Uterus (tissue), 4 donors: ENCODE results near the gene MAP3K19. TPM values are rescaled to one million over a fixed set of nuclear protein-coding genes. Genes with fewer than 3 reads are reported as not detected.

ENCODE experiments used
- DNase-seq, 2 donors: peaks; one replicate each; pipeline ENCODE4 v3.0.0-alpha.2; 2019 to 2020
- H3K27ac ChIP-seq, 2 donors: fragments of 200-600 bp; sonication (generic); 1 replicate in 1 of 2; 2 replicates in 1 of 2; pipeline ENCODE4 v1.5.1; 2016 to 2018
- H3K27me3 ChIP-seq, 2 donors: fragments of 200-600 bp; sonication (generic); one replicate each; pipeline ENCODE4 v1.5.1; 2018 to 2019; ENCODE audit warnings: control low read depth in 1 of 2
- H3K36me3 ChIP-seq, 2 donors: fragments of 200-600 bp; sonication (generic); one replicate each; pipeline ENCODE4 v1.5.1; 2019; ENCODE audit warnings: control low read depth in 1 of 2
- H3K4me1 ChIP-seq, 2 donors: fragments of 200-600 bp; sonication (generic); one replicate each; pipeline ENCODE4 v1.5.1; 2018 to 2019; ENCODE audit warnings: control low read depth in 1 of 2
- H3K4me3 ChIP-seq, 2 donors: fragments of 200-600 bp; sonication (generic); 1 replicate in 1 of 2; 2 replicates in 1 of 2; pipeline ENCODE4 v1.5.1; 2018 to 2019; ENCODE audit warnings: mild to moderate bottlenecking in 1 of 2
- H3K9me3 ChIP-seq, 2 donors: fragments of 200-600 bp; sonication (generic); one replicate each; pipeline ENCODE4 v1.5.1; 2019; ENCODE audit warnings: control low read depth in 1 of 2
- POLR2A ChIP-seq, 2 donors: fragments of 450-650 bp; IDR thresholded peaks; one replicate each; pipeline ENCODE4 v1.6.1; 2016; ENCODE audit warnings: antibody characterized with exemption in 2 of 2, mild to moderate bottlenecking in 1 of 2, moderate library complexity in 1 of 2
- intact Hi-C: fragments of 100-400 bp; cut with DNase I; formaldehyde crosslinking; loops from one replicate; pipeline ENCODE4 v1.15.1; 2023; ENCODE audit warnings: low total_unique reads
- total RNA-seq, 4 donors: library from RNA; depleted of rRNA in 3 of 4; stranded (reverse); fragments of >200 nt in 3 of 4; gene quantifications; one replicate each; pipeline versions ENCODE4 v1.1.0 to v1.2.4, GENCODE V29; 2014 to 2023
- TF ChIP-seq, protein P1 (sequence below), 4 experiments: fragments of 200-600 bp in 2 of 4; fragments of 450-650 bp in 2 of 4; sonication (generic) in 2 of 4; IDR thresholded peaks; one replicate each; pipeline ENCODE4 v1.5.1; 2016 to 2019; ENCODE audit warnings: antibody characterized with exemption in 4 of 4, mild to moderate bottlenecking in 2 of 4, moderate library complexity in 1 of 4
- donor health status: DM: yes; HTN: yes; CAD: no.

MAP3K19 gene, protein sequence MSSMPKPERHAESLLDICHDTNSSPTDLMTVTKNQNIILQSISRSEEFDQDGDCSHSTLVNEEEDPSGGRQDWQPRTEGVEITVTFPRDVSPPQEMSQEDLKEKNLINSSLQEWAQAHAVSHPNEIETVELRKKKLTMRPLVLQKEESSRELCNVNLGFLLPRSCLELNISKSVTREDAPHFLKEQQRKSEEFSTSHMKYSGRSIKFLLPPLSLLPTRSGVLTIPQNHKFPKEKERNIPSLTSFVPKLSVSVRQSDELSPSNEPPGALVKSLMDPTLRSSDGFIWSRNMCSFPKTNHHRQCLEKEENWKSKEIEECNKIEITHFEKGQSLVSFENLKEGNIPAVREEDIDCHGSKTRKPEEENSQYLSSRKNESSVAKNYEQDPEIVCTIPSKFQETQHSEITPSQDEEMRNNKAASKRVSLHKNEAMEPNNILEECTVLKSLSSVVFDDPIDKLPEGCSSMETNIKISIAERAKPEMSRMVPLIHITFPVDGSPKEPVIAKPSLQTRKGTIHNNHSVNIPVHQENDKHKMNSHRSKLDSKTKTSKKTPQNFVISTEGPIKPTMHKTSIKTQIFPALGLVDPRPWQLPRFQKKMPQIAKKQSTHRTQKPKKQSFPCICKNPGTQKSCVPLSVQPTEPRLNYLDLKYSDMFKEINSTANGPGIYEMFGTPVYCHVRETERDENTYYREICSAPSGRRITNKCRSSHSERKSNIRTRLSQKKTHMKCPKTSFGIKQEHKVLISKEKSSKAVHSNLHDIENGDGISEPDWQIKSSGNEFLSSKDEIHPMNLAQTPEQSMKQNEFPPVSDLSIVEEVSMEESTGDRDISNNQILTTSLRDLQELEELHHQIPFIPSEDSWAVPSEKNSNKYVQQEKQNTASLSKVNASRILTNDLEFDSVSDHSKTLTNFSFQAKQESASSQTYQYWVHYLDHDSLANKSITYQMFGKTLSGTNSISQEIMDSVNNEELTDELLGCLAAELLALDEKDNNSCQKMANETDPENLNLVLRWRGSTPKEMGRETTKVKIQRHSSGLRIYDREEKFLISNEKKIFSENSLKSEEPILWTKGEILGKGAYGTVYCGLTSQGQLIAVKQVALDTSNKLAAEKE (N-terminal part only)
- total RNA-seq, result 1 to 10 TPM in 2 of 4 donors, under 1 TPM in 1, not detected in 1; 0.40 to 3.8 (median 2.1) TPM

DNA sequence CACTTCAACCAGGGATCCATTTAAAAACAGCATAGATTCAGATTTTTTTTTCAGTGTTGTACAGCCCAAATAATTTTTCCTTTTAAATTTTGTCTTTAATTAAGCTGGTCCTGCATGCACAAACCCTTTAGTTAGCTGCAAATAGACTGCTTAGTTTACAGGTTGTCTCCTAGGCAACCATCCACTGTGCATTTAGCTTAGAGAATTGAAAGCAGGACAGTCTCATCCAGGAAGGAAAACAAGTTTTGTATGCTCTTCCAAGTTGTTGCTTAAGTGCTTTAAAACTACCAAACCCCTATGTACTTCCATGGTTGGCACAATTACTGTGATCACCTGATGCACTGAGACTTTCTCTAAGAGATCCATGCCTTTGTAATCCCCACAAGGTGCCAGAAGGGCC, at the start of gene MAP3K19:
Gene MAP3K19 (minus strand): TSS at position 148 of the 400 bp plus-strand sequence. CDS start 22,800 bp downstream, outside the sequence.
- Histone ChIP-seq H3K27me3 (no peaks in the 10 kb centered on the region), H3K27ac (no peak within 1 kb of the TSS), H3K4me1 (no peaks in the 10 kb centered on the region), H3K9me3 (no peaks in the 10 kb centered on the region), H3K4me3 (no peak within 1 kb of the TSS), H3K36me3 (no peaks in the 10 kb centered on the region)
- no peak for DNase-seq
- intact Hi-C loops, result no loop called here
- TF ChIP-seq, protein P1, sequence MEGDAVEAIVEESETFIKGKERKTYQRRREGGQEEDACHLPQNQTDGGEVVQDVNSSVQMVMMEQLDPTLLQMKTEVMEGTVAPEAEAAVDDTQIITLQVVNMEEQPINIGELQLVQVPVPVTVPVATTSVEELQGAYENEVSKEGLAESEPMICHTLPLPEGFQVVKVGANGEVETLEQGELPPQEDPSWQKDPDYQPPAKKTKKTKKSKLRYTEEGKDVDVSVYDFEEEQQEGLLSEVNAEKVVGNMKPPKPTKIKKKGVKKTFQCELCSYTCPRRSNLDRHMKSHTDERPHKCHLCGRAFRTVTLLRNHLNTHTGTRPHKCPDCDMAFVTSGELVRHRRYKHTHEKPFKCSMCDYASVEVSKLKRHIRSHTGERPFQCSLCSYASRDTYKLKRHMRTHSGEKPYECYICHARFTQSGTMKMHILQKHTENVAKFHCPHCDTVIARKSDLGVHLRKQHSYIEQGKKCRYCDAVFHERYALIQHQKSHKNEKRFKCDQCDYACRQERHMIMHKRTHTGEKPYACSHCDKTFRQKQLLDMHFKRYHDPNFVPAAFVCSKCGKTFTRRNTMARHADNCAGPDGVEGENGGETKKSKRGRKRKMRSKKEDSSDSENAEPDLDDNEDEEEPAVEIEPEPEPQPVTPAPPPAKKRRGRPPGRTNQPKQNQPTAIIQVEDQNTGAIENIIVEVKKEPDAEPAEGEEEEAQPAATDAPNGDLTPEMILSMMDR (IDR thresholded peaks at IDR 0.05), result no peak
- no peak for TF ChIP-seq POLR2A (IDR thresholded peaks at IDR 0.05)

DNA sequence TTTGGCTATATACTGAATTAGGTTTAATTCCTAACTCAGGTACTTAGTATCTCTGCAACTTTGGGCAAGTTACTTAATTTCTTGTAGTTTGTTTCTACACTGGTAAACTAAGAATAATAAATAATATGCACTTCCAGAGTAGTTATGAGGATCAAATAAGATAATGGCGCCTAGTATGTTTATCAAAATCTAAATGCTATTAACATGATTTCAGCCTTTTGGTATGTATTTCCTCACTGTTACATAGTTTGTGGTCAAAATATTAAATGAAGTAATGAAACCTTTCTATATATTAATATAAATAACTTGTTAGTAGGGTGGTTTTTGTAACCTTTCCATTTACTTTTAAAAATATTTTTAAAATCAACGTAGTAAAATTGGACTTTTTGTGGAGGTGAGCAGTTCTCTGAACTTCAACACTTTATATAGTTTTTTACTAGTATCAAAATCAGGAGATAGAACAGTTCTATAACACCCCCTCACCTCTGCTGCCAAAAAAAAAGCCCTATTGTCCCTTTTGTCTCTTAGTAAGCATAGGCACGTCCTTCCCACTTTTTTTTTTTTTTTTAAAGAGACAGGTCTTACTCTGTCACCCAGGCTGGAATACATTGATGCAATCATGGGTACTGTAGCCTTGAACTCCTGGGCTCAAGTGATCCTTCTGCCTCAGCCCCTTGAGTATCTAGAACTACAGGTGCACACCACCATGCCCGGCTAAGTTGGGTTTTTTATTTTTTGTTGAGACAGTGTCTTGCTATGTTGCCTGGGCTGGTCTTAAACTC, 49.6 kb upstream of the MAP3K19 start:
- Histone ChIP-seq H3K4me1 (no peaks in the 10 kb centered on the region), H3K4me3 (no peak overlapping the region), H3K27me3 (no peaks in the 10 kb centered on the region), H3K9me3 (no peaks in the 10 kb centered on the region), H3K27ac (no peak overlapping the region), H3K36me3 (no peaks in the 10 kb centered on the region)
- TF ChIP-seq, protein P1 (IDR thresholded peaks at IDR 0.05), result no peak
- TF ChIP-seq POLR2A (IDR thresholded peaks at IDR 0.05), result no peak
- DNase-seq, result no peak
- intact Hi-C loops, result no loop called here

DNA sequence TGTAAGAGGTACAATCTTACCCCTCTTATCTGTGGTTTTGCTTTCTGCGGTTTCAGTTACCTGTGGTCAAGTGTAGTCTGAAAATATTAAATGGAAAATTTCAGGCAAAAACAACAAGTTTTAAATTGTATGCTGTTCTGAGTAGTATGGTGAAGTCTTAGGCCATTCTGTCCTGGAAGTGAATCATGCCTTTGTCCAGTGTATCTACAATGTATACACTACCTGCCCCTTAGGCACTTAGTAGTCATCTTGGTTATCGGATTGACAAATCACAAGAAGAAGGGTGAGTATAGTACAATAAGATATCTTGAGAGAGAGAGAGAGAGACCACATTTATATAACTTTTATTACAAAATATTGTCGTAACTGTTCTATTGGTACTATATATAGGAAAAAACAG, 48.3 kb upstream of the MAP3K19 start:
- DNase-seq, result no peak
- H3K4me3 ChIP-seq, result no peak overlapping the region
- TF ChIP-seq, protein P1 (IDR thresholded peaks at IDR 0.05), result no peak
- no peak for TF ChIP-seq POLR2A (IDR thresholded peaks at IDR 0.05)
- intact Hi-C loops, result no loop called here
- no peaks in the 10 kb centered on the region for H3K4me1 ChIP-seq
- H3K36me3 ChIP-seq, result no peaks in the 10 kb centered on the region
- no peaks in the 10 kb centered on the region for H3K27me3 ChIP-seq
- no peaks in the 10 kb centered on the region for H3K9me3 ChIP-seq
- no peak overlapping the region for H3K27ac ChIP-seq

DNA sequence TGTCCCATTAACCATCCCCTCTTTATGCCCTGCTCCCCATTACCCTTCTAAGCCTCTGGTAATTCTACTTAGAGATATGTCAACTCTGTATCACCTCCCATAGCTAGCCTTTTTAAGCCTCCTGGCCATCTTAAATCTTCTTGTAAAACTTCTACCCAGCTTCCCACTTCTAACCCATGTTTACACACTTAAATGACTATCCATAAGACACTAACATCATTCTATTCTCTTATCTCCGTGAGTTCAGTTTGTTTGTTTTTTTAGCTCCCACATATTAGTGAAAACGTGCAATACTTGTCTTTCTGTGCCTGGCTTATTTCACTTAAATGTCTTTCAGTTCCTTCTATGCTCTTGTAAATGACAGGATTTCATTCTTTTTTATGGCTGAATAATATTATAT, 47.3 kb upstream of the MAP3K19 start:
- Histone ChIP-seq H3K27me3 (no peaks in the 10 kb centered on the region), H3K9me3 (no peaks in the 10 kb centered on the region), H3K4me1 (no peaks in the 10 kb centered on the region), H3K36me3 (no peaks in the 10 kb centered on the region), H3K4me3 (no peak overlapping the region), H3K27ac (no peak overlapping the region)
- intact Hi-C loops, result no loop called here
- DNase-seq, result no peak
- no peak for TF ChIP-seq POLR2A (IDR thresholded peaks at IDR 0.05)
- TF ChIP-seq, protein P1 (IDR thresholded peaks at IDR 0.05), result no peak
